WERI-Rb-1 (cell line): Measurements from ENCODE around the gene N4BP3.

ENCODE experiments used
- DNase-seq: peaks from one replicate; pipeline ENCODE4 v3.0.0-alpha.2; 2020
- H3K27ac ChIP-seq: fragments of 250-450 bp; sonication (Bioruptor Pico); 2 replicates; pipeline ENCODE4 v1.5.1; 2020; ENCODE audit warnings: mild to moderate bottlenecking, moderate library complexity
- H3K27me3 ChIP-seq: fragments of 250-450 bp; sonication (Bioruptor Pico); 2 replicates; pipeline ENCODE4 v1.5.1; 2021; ENCODE audit warnings: mild to moderate bottlenecking, low read depth, moderate library complexity; ENCODE audit not compliant: insufficient read depth, severe bottlenecking
- H3K36me3 ChIP-seq: fragments of 250-450 bp; sonication (Bioruptor Pico); 2 replicates; pipeline ENCODE4 v1.5.1; 2020; ENCODE audit warnings: mild to moderate bottlenecking, moderate library complexity
- H3K4me3 ChIP-seq: 2 replicates; pipeline ENCODE4 v1.5.1; 2011; ENCODE audit warnings: low read depth, mild to moderate bottlenecking, control low read depth, low read length
- H3K9me3 ChIP-seq: fragments of 250-450 bp; sonication (Bioruptor Pico); 2 replicates; pipeline ENCODE4 v1.5.1; 2021; ENCODE audit warnings: mild to moderate bottlenecking, moderate library complexity; ENCODE audit not compliant: severe bottlenecking
- TF ChIP-seq, protein P1 (sequence below): IDR thresholded peaks from 2 replicates; pipeline ENCODE4 v1.5.1; 2011; ENCODE audit warnings: low read depth, mild to moderate bottlenecking, control low read depth, inconsistent platforms, low read length

N4BP3 gene

DNA sequence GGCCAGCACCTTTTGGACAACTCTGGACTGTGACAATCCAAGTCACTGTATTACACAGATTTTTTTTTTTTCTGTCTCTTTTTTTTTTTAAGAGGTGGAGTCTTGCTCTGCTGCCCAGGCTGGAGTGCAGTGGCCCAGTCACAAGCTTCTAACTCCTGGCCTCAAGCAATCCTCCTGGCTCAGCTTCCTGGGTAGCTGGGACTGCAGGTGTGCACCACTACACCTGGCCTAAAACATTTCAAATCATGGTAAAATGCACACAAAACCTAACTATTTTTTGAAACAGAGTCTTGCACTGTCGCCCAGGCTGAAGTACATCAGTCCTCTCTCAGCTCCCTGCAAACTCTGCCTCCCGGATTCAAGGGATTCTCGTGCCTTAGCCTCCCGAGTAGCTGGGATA is 7.2 kb upstream of the N4BP3 start:
- Histone ChIP-seq H3K4me3 (no peak overlapping the region), H3K27ac (no peak overlapping the region), H3K27me3 (no peaks in the 10 kb centered on the region), H3K36me3 (no peaks in the 10 kb centered on the region), H3K9me3 (no peaks in the 10 kb centered on the region)
- TF ChIP-seq, protein P1, sequence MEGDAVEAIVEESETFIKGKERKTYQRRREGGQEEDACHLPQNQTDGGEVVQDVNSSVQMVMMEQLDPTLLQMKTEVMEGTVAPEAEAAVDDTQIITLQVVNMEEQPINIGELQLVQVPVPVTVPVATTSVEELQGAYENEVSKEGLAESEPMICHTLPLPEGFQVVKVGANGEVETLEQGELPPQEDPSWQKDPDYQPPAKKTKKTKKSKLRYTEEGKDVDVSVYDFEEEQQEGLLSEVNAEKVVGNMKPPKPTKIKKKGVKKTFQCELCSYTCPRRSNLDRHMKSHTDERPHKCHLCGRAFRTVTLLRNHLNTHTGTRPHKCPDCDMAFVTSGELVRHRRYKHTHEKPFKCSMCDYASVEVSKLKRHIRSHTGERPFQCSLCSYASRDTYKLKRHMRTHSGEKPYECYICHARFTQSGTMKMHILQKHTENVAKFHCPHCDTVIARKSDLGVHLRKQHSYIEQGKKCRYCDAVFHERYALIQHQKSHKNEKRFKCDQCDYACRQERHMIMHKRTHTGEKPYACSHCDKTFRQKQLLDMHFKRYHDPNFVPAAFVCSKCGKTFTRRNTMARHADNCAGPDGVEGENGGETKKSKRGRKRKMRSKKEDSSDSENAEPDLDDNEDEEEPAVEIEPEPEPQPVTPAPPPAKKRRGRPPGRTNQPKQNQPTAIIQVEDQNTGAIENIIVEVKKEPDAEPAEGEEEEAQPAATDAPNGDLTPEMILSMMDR = no peak
- DNase-seq = no peak

DNA sequence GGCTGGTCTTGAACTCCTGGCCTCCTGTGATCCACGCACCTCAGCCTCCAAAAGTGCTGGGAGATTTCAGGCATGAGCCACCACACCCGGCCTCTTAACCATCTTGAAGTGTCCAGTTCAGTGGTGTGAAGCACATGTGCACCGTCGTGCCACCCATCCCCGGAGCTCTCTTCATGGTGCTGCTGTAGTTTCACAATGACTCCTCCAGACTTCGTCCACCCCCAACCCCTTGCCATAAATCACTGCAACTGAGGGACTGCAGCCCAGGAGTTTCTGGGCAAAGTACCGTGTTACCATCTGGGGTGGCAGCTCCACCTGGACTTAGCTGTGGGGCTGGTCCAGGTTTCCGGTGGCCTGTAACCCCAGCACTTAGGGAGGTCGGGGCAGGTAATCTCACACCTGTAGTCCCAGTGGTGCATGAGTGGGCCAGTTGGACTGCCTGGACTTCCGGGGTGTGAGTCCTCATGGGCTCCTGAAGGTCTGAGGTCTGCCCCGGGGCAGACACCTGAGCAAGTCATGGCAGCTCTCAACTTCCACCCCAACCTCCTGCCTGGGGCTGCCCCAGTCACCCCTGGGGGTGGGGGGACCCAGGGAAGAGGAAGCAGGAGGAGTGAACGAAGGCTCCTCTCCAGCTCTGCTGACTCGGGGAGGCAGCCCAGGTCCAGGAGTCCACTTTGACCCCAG is 6.6 kb upstream of the N4BP3 start:
- Histone ChIP-seq H3K4me3 (no peak overlapping the region), H3K27ac (no peak overlapping the region), H3K9me3 (no peaks in the 10 kb centered on the region), H3K27me3 (no peaks in the 10 kb centered on the region), H3K36me3 (no peaks in the 10 kb centered on the region)
- TF ChIP-seq, protein P1 = no peak
- no peak for DNase-seq

DNA sequence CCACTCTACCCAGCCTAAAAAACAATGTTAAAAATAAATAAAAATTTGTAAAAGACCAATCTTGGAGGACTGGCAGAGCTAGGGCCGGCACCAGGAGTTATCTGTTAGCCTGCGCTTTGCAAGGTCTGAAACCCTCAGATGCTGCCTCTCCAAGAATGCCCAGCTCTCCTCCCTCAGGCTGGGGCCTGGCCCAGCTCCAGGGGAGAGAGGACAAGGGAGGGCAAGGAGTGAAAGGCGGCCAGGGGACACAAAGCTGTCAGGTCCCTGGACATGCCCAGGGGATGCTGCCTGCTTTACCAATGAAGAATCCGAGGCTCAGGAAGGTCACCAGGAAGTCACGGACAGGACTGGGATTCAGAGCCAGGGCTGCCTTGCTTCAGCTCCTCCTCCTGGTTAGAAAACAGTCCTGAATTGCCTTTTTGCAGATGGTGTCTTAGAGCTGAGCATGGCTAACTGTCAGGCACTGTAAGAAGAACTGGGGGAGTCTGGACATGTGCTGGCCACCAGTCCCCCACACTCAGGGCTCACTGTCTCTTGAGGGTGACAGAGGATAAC is 5.5 kb upstream of the N4BP3 start:
- H3K27me3 ChIP-seq = no peaks in the 10 kb centered on the region
- no peak overlapping the region for H3K27ac ChIP-seq
- H3K9me3 ChIP-seq = no peaks in the 10 kb centered on the region
- TF ChIP-seq, protein P1 = no peak
- H3K36me3 ChIP-seq = no peaks in the 10 kb centered on the region
- DNase-seq = no peak
- no peak overlapping the region for H3K4me3 ChIP-seq

DNA sequence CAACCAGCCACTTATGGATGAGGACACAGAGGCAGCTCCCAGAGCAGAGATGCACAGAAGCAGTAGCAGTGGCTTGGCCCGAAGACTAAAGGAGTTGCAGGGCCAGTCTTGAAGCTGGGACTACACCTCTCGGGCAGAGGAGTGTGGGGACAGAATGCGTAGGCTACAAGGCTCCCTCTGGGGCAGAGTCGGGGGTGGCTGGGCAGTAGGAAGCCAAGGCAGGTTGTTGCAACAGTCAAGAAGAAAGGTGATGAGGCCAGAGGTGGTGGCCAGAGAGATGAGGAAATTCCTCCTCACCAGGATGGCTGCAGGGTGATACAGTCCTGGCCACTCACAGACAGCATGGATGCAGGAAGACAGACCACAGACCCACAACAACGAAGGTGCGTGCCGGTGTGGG is 4.9 kb upstream of the N4BP3 start:
- TF ChIP-seq, protein P1 = no peak

DNA sequence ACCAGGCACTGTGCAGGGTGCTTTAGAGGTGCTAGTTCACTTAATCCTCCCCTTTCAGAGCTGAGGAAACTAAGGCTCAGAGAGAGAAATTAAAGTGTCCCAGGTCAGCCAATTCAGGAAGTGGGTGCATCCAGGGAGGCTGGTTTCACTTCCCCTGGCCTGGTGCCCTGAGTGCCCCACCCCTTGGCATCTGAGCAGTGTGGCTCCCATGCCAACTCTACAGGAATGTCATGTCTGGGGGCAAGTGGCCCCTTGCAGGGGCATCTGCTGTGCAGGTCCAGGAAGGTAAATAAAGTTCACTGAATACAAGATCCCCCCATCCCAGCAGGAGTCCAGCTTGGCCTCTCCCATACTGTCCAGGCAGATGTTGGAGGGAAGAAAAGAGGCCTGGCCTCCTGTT is 4.4 kb upstream of the N4BP3 start:
- TF ChIP-seq, protein P1 = no peak
- Histone ChIP-seq H3K27me3 (no peaks in the 10 kb centered on the region), H3K36me3 (no peaks in the 10 kb centered on the region), H3K4me3 (no peak overlapping the region), H3K27ac (no peak overlapping the region), H3K9me3 (no peaks in the 10 kb centered on the region)
- no peak for DNase-seq

More for the DNA sequence above, 4.9 kb upstream of the N4BP3 start:
- no peak for DNase-seq
- no peaks in the 10 kb centered on the region for H3K9me3 ChIP-seq
- H3K27ac ChIP-seq = no peak overlapping the region
- H3K36me3 ChIP-seq = no peaks in the 10 kb centered on the region
- H3K4me3 ChIP-seq = no peak overlapping the region
- H3K27me3 ChIP-seq = no peaks in the 10 kb centered on the region

DNA sequence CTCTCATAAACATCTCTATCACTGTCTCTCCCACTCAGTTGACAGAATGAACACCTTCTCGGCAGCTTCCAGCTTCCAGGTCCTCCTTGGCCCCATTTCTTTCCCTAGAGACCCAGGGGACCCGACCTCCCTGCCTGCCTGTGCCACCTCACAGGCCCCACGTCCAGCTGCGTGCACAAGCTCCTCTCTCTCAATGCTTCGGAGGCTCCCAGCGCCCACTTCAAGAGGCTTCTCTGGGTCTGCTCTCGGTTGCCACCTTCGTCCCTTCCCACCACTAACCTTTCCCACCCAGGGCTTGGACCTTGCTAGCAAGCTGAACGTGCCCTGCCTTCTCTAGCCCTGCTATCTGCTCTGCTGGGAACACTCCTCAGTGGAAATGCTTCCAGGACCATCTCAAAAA is 2.8 kb upstream of the N4BP3 start:
- Histone ChIP-seq H3K27ac (no peak overlapping the region), H3K4me3 (no peak overlapping the region), H3K36me3 (no peaks in the 10 kb centered on the region), H3K9me3 (no peaks in the 10 kb centered on the region), H3K27me3 (no peaks in the 10 kb centered on the region)
- TF ChIP-seq, protein P1 = no peak
- no peak for DNase-seq
